Activated T-cell treated with anti-CD3 and anti-CD28 coated beads, Interleukin-2, amount 50 U/mL, for 4 hours (primary cell): ENCODE data around the gene NFIC. TPM values are rescaled to one million over a fixed set of nuclear protein-coding genes. Genes with fewer than 3 reads are reported as not detected.
"Not testable (repeated sequence)": the region's sequence is repeated elsewhere in the genome, so short reads cannot be mapped to it uniquely, and the experiment has no call there.

Experiments used
- ATAC-seq, 2 donors: fragments of 200-7000 bp; cut with Tn5 transposase; one replicate each; pipeline ENCODE4 v1.10.0; 2021
- DNase-seq: peaks from one replicate; pipeline ENCODE4 v3.0.0-alpha.2; 2020
- H3K27me3 Mint-ChIP-seq: one replicate; pipeline ENCODE4 v1.8.0; 2021; ENCODE audit warnings: low read depth, mixed read lengths
- H3K36me3 Mint-ChIP-seq: one replicate; pipeline ENCODE4 v1.8.0; 2022; ENCODE audit warnings: mixed read lengths; ENCODE audit not compliant: insufficient read depth
- H3K4me1 Mint-ChIP-seq: one replicate; pipeline ENCODE4 v1.8.0; 2021; ENCODE audit warnings: low read depth, mixed read lengths
- H3K4me3 Mint-ChIP-seq: one replicate; pipeline ENCODE4 v1.8.0; 2021; ENCODE audit warnings: mild to moderate bottlenecking, moderate library complexity, mixed read lengths
- H3K9me3 Mint-ChIP-seq: one replicate; pipeline ENCODE4 v1.8.0; 2021; ENCODE audit warnings: mixed read lengths
- total RNA-seq, 3 donors: library from RNA; stranded (reverse); gene quantifications; one replicate each; pipeline ENCODE4 v1.2.1, GENCODE V29; 2021

The NFIC gene
- total RNA-seq, 3 donors from 2014 or later = 26.0 to 33.6 (median 30.3) TPM

- H3K9me3 Mint-ChIP-seq = no peaks in the 10 kb centered on the region
- H3K4me1 Mint-ChIP-seq = peaks cover 26% of the 10 kb centered on the region
- DNase-seq (peak; percentile 93), ATAC-seq (peak; percentile 91 to 95)
- peak within 1 kb of the TSS; percentile 94 for H3K4me3 Mint-ChIP-seq
- no peaks in the 10 kb centered on the region for H3K27me3 Mint-ChIP-seq
- peaks cover 13% of the 10 kb centered on the region for H3K36me3 Mint-ChIP-seq
Measured at GRCh38 chr19:3500429-3501101, 134.2 kb downstream of the NFIC start, which contains the start of gene DOHH. DOHH (minus strand) TSS chr19:3500674; CDS start chr19:3496814, 3,860 bp downstream.

- Mint-ChIP-seq H3K9me3 (no peaks in the 10 kb centered on the region), H3K4me3 (no peak overlapping the region), H3K36me3 (peaks cover 9% of the 10 kb centered on the region), H3K27me3 (no peaks in the 10 kb centered on the region), H3K4me1 (peaks cover 29% of the 10 kb centered on the region)
- no peak for DNase-seq
- no peak for ATAC-seq
Measured at GRCh38 chr19:3501780-3502179, 135.4 kb downstream of the NFIC start.

- peaks cover 34% of the 10 kb centered on the region for H3K4me1 Mint-ChIP-seq
- DNase-seq = no peak
- H3K27me3 Mint-ChIP-seq = no peaks in the 10 kb centered on the region
- H3K9me3 Mint-ChIP-seq = no peaks in the 10 kb centered on the region
- no peak overlapping the region for H3K4me3 Mint-ChIP-seq
- ATAC-seq = no peak
- peaks cover 1% of the 10 kb centered on the region for H3K36me3 Mint-ChIP-seq
Measured at GRCh38 chr19:3503036-3503572, 136.7 kb downstream of the NFIC start.

DNA sequence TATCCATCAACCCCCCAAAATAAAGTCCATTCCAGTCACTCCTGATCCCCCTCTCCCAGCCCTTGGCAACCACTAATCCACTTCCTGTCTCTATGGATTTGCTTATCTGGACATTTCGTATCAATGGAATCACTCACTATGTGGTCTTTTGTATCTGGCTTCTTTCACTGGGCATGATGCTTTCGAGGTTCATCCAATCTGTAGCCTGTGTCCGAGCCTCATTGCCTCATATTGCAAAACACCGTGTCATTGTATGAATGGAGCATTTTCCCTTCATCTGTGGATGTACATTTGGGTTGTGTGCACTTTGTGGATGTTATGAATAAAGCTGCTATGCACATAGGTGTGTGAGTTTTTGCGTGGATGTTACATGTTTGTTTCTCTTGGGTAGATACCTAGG lies 138.4 kb downstream of the NFIC start:
- peaks cover 43% of the 10 kb centered on the region for H3K4me1 Mint-ChIP-seq
- peak overlapping the region; percentile 83 for H3K4me3 Mint-ChIP-seq
- peaks cover 10% of the 10 kb centered on the region for H3K36me3 Mint-ChIP-seq
- no peaks in the 10 kb centered on the region for H3K27me3 Mint-ChIP-seq
- ATAC-seq (no peak), DNase-seq (no peak)
- no peaks in the 10 kb centered on the region for H3K9me3 Mint-ChIP-seq

DNA sequence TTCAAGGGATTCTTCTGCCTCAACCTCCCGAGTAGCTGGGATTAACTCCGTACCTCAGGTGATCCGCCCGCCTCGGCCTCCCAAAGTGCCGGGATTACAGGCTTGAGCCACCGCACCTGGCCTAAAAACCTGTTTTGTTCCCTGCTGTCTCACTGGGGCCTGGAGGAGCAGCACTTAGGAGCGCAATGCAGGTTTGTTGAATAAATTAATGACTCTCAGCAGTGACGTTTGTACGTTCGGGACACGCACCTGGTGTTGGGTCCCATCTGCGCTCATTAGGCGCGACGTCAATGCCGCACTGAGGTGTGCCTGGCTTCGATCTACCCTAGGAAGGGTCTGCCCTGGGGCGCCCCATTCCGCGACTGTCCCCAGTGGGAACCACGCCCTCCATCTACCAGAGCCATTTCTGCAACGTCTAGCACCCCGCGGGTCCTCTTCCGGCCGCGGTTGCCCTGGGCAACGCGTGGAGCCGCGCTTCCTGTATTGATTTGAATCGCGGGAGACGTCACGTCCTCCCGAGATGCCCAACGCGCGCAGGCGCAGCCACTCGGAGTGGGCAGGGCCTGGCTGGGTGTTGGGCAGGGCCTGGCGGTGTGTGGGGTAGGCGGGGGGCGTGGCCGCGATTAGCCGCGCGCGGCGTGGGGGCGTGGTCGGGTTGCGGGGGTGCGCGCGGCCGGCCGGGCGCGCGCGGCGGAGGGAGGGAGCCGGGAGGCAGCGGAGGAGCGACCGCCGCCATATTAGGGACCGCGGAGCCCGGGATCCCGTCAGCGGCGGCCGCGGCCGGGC lies 139.4 kb downstream of the NFIC start, which contains the start of gene FZR1:
FZR1 (plus strand) TSS at position 714 of the 786 bp plus-strand sequence. CDS start 16,679 bp downstream, outside the sequence.
- ATAC-seq = peak; percentile 93
- peaks cover 11% of the 10 kb centered on the region for H3K36me3 Mint-ChIP-seq

GRCh38 chr19:3506384-3507340 lies 140.3 kb downstream of the NFIC start:
- H3K27me3 Mint-ChIP-seq = no peaks in the 10 kb centered on the region
- ATAC-seq (peak; percentile 9 to 15), DNase-seq (no peak)
- H3K36me3 Mint-ChIP-seq = peaks cover 11% of the 10 kb centered on the region
- peaks cover 47% of the 10 kb centered on the region for H3K4me1 Mint-ChIP-seq
- H3K9me3 Mint-ChIP-seq = no peaks in the 10 kb centered on the region
- H3K4me3 Mint-ChIP-seq = peak overlapping the region; percentile 90

More for the DNA sequence above, 139.4 kb downstream of the NFIC start, which contains the start of gene FZR1:
- H3K4me3 Mint-ChIP-seq = peak within 1 kb of the TSS; percentile 90
- no peaks in the 10 kb centered on the region for H3K9me3 Mint-ChIP-seq
- H3K4me1 Mint-ChIP-seq = peaks cover 45% of the 10 kb centered on the region
- no peaks in the 10 kb centered on the region for H3K27me3 Mint-ChIP-seq
- peak; percentile 99 for DNase-seq

- ATAC-seq (no peak), DNase-seq (peak; percentile 48)
- Mint-ChIP-seq H3K36me3 (peaks cover 11% of the 10 kb centered on the region), H3K4me1 (peaks cover 50% of the 10 kb centered on the region), H3K9me3 (no peaks in the 10 kb centered on the region), H3K27me3 (no peaks in the 10 kb centered on the region), H3K4me3 (peak overlapping the region; percentile 90)
Measured at GRCh38 chr19:3507371-3508120, 141.2 kb downstream of the NFIC start.

- ATAC-seq, H3K9me3 Mint-ChIP-seq, DNase-seq, H3K27me3 Mint-ChIP-seq: not testable (repeated sequence)
- H3K36me3 Mint-ChIP-seq = peaks cover 11% of the 10 kb centered on the region
- peaks cover 50% of the 10 kb centered on the region for H3K4me1 Mint-ChIP-seq
- H3K4me3 Mint-ChIP-seq = peak overlapping the region; percentile 63
Measured at GRCh38 chr19:3508121-3508661, 141.8 kb downstream of the NFIC start.

DNA sequence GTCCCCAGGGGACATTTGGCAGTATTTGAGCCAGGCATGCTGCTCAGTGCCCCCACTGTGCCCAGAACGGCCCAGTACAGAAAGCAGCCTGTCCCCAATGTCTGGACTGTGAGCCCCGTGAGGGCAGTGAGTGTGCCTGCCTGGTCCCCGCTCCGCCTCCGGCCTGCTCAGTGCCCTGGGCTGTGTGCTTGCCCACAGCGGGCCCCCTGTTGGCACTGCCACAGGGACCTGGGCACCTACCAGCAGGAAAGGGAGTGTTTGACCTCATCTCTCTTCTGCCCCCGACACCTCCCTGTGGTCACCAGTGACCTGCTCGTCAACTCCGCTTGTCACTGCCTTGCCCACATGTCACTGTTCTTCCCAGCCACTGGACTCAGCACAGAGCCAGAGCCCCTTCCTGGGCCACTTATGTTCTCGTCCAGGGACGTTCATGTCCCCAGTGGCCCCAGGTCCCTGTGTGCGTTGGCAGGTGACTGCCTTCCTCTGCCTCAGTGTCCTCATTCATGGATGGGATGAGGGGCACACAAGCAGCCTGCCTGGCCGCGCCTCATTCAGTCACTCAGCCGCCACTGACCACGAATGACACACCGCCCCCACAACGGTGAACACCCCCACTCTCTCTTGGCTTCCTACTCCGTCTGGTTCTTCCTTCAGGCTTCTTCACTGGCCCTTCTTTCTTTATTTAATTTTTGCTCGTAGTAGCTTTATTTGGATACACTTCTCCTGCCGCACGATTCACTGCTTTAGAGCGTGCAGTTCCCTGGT lies 142.6 kb downstream of the NFIC start:
- peak overlapping the region; percentile 61 for H3K4me3 Mint-ChIP-seq
- no peaks in the 10 kb centered on the region for H3K27me3 Mint-ChIP-seq
- DNase-seq = no peak
- no peaks in the 10 kb centered on the region for H3K9me3 Mint-ChIP-seq
- peaks cover 11% of the 10 kb centered on the region for H3K36me3 Mint-ChIP-seq
- ATAC-seq = no peak
- H3K4me1 Mint-ChIP-seq = peaks cover 53% of the 10 kb centered on the region

DNA sequence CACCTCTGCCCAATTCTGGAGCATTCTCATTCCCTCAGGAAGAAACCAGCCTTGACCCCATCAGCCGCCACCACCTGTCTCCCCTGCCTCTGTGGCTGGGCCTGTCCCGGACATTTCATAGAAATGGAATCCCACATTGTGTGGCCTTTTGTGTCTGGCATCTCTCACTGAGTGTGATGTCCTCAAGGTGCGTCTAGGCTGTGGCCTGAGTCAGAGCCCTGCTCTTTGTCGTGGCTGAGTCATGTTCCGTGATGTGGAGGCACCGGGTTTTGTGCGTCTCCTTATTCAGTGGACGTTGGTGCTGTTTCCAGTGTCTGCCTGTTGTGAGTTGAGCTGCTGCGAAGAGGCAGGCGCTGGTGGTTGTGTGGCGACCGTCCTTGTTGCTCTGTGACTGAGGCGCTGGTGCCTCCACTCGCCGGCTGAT lies 143.2 kb downstream of the NFIC start:
- peak overlapping the region; percentile 61 for H3K4me3 Mint-ChIP-seq
- no peaks in the 10 kb centered on the region for H3K9me3 Mint-ChIP-seq
- no peaks in the 10 kb centered on the region for H3K27me3 Mint-ChIP-seq
- H3K36me3 Mint-ChIP-seq = peaks cover 11% of the 10 kb centered on the region
- DNase-seq (no peak), ATAC-seq (no peak)
- peaks cover 57% of the 10 kb centered on the region for H3K4me1 Mint-ChIP-seq

DNA sequence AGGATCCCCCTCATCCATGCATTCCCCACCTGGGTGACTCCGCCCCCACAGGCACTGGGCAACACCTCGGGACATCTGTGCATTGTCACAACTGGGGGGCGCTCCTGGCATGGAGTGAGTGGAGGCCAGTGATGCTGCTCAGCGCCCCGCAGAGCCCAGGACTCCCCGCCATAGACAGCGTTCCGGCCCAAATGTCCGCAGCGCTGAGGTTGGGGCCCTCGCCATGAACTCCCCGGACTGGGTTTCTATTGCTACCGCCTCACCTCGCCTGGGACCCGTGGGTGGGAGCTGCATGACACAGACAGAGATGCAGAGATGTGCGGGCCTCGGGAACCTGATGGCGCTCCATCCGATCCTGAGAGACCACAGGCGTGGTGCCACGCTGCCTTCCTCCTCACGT lies 144.3 kb downstream of the NFIC start:
- Mint-ChIP-seq H3K9me3 (no peaks in the 10 kb centered on the region), H3K4me1 (peaks cover 57% of the 10 kb centered on the region), H3K36me3 (peaks cover 11% of the 10 kb centered on the region), H3K4me3 (no peak overlapping the region), H3K27me3 (no peaks in the 10 kb centered on the region)
- ATAC-seq (no peak), DNase-seq (no peak)

GRCh38 chr19:3511506-3512251 lies 145.3 kb downstream of the NFIC start:
- no peak for DNase-seq
- no peak for ATAC-seq
- peaks cover 64% of the 10 kb centered on the region for H3K4me1 Mint-ChIP-seq
- no peaks in the 10 kb centered on the region for H3K9me3 Mint-ChIP-seq
- peaks cover 11% of the 10 kb centered on the region for H3K36me3 Mint-ChIP-seq
- no peaks in the 10 kb centered on the region for H3K27me3 Mint-ChIP-seq
- H3K4me3 Mint-ChIP-seq = no peak overlapping the region
